Esophagus muscularis mucosa (tissue), 4 donors: ENCODE results near the gene SLC13A2. TPM values are rescaled to one million over a fixed set of nuclear protein-coding genes. Genes with fewer than 3 reads are reported as not detected.

Experiments used
- DNase-seq: peaks from one replicate; pipeline ENCODE4 v3.0.0-alpha.2; 2017; ENCODE audit errors: extremely low spot score
- H3K27ac ChIP-seq, 4 donors: fragments of 200-600 bp; sonication (generic); replicated peaks in 1 of 4; 1 replicate in 3 of 4; 2 replicates in 1 of 4; pipeline ENCODE4 v1.5.1; 2016 to 2019; ENCODE audit warnings: mild to moderate bottlenecking in 1 of 4
- H3K27me3 ChIP-seq, 4 donors: fragments of 200-600 bp; sonication (generic); one replicate each; pipeline versions ENCODE4 v1.5.1 to v1.6.0; 2016 to 2019
- H3K36me3 ChIP-seq, 4 donors: fragments of 200-600 bp; sonication (generic); one replicate each; pipeline ENCODE4 v1.5.1; 2016 to 2019
- H3K4me1 ChIP-seq, 4 donors: fragments of 200-600 bp; sonication (generic); one replicate each; pipeline ENCODE4 v1.5.1; 2016 to 2019
- H3K4me3 ChIP-seq, 4 donors: fragments of 200-600 bp; sonication (generic); 1 replicate in 2 of 4; 2 replicates in 2 of 4; pipeline ENCODE4 v1.5.1; 2016 to 2019; ENCODE audit warnings: mild to moderate bottlenecking in 4 of 4, moderate library complexity in 1 of 4
- H3K9me3 ChIP-seq, 4 donors: fragments of 200-600 bp; sonication (generic); 1 replicate in 3 of 4; 2 replicates in 1 of 4; pipeline ENCODE4 v1.5.1; 2016 to 2019
- EP300 ChIP-seq: sonication (generic); formaldehyde crosslinking; IDR thresholded peaks from one replicate; pipeline ENCODE4 v1.6.1; 2017; ENCODE audit warnings: antibody characterized with exemption
- POLR2A ChIP-seq: fragments of 450-650 bp; IDR thresholded peaks from one replicate; pipeline ENCODE4 v1.6.1; 2017; ENCODE audit warnings: antibody characterized with exemption, moderate library complexity, mild to moderate bottlenecking, low read depth
- POLR2AphosphoS5 ChIP-seq, 2 donors: sonication (generic); formaldehyde crosslinking; IDR thresholded peaks; one replicate each; pipeline ENCODE4 v1.6.1; 2017; ENCODE audit warnings: antibody characterized with exemption in 2 of 2
- WGBS: methylation state at CpG from one replicate; pipeline ENCODE4 v1.1.5; 2018; 5-methylcytosine and 5-hydroxymethylcytosine counted together
- intact Hi-C: fragments of 100-400 bp; cut with DNase I; formaldehyde crosslinking; loops from one replicate; pipeline ENCODE4 v1.15.1; 2023
- total RNA-seq, 4 donors: library from RNA; depleted of rRNA; stranded (reverse); fragments of >200 nt; gene quantifications; one replicate each; pipeline versions ENCODE4 v1.1.0 to v1.2.1, GENCODE V29; 2016
- TF ChIP-seq, protein P1 (sequence below), 3 experiments: fragments of 200-600 bp in 2 of 3; fragments of 450-650 bp in 1 of 3; sonication (generic) in 2 of 3; IDR thresholded peaks; one replicate each; pipeline ENCODE4 v1.5.1; 2017 to 2019; ENCODE audit warnings: antibody characterized with exemption in 3 of 3, mild to moderate bottlenecking in 2 of 3, moderate library complexity in 1 of 3

The SLC13A2 gene
- total RNA-seq, 4 donors from 2014 or later, result not detected

GRCh38 chr17:28505986-28506665 is 32.7 kb downstream of the SLC13A2 start, which contains the start of gene FOXN1:
FOXN1 (plus strand) TSS chr17:28506348; CDS start chr17:28523970, 17,622 bp downstream.
- TF ChIP-seq POLR2AphosphoS5 (IDR thresholded peaks at IDR 0.05) (no peak), EP300 (no peak), POLR2A (no peak)
- TF ChIP-seq, protein P1, sequence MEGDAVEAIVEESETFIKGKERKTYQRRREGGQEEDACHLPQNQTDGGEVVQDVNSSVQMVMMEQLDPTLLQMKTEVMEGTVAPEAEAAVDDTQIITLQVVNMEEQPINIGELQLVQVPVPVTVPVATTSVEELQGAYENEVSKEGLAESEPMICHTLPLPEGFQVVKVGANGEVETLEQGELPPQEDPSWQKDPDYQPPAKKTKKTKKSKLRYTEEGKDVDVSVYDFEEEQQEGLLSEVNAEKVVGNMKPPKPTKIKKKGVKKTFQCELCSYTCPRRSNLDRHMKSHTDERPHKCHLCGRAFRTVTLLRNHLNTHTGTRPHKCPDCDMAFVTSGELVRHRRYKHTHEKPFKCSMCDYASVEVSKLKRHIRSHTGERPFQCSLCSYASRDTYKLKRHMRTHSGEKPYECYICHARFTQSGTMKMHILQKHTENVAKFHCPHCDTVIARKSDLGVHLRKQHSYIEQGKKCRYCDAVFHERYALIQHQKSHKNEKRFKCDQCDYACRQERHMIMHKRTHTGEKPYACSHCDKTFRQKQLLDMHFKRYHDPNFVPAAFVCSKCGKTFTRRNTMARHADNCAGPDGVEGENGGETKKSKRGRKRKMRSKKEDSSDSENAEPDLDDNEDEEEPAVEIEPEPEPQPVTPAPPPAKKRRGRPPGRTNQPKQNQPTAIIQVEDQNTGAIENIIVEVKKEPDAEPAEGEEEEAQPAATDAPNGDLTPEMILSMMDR (IDR thresholded peaks at IDR 0.05), result no peak
- Histone ChIP-seq H3K4me3 (no peak within 1 kb of the TSS), H3K9me3 (no peaks in the 10 kb centered on the region), H3K27me3 (peaks cover 0 to 61% (median 2%) of the 10 kb centered on the region in 4 donors), H3K27ac (no peak within 1 kb of the TSS), H3K36me3 (no peaks in the 10 kb centered on the region), H3K4me1 (peaks cover 0 to 6% (median 2%) of the 10 kb centered on the region in 4 donors)
- 78% methylated on average over 19 of the region's 28 CpGs for WGBS
- no peak for DNase-seq
- intact Hi-C loops, result no loop called here

GRCh38 chr17:28506763-28507487 is 33.5 kb downstream of the SLC13A2 start:
- TF ChIP-seq POLR2AphosphoS5 (IDR thresholded peaks at IDR 0.05) (no peak), POLR2A (no peak), EP300 (no peak)
- TF ChIP-seq, protein P1 (IDR thresholded peaks at IDR 0.05), result no peak
- H3K9me3 ChIP-seq, result no peaks in the 10 kb centered on the region
- DNase-seq, result no peak
- peaks cover 0 to 69% (median 2%) of the 10 kb centered on the region in 4 donors for H3K27me3 ChIP-seq
- H3K4me3 ChIP-seq, result no peak overlapping the region
- 84% methylated on average over 9 of the region's 14 CpGs for WGBS
- intact Hi-C loops, result no loop called here
- no peak overlapping the region for H3K27ac ChIP-seq
- H3K36me3 ChIP-seq, result no peaks in the 10 kb centered on the region
- H3K4me1 ChIP-seq, result peaks cover 0 to 4% (median 0%) of the 10 kb centered on the region in 4 donors

- DNase-seq, result no peak
- no peaks in the 10 kb centered on the region for H3K36me3 ChIP-seq
- no peak for TF ChIP-seq EP300
- no peak for TF ChIP-seq POLR2A
- no peak for TF ChIP-seq POLR2AphosphoS5 (IDR thresholded peaks at IDR 0.05)
- TF ChIP-seq, protein P1 (IDR thresholded peaks at IDR 0.05), result no peak
- peaks cover 0 to 4% (median 0%) of the 10 kb centered on the region in 4 donors for H3K4me1 ChIP-seq
- H3K27ac ChIP-seq, result no peak overlapping the region
- 53% methylated on average over 10 of the region's 24 CpGs for WGBS
- intact Hi-C loops, result no loop called here
- H3K27me3 ChIP-seq, result peaks cover 0 to 76% (median 4%) of the 10 kb centered on the region in 4 donors
- H3K4me3 ChIP-seq, result no peak overlapping the region
- H3K9me3 ChIP-seq, result no peaks in the 10 kb centered on the region
These were observed 34.2 kb downstream of the SLC13A2 start for GRCh38 chr17:28507567-28508203.

- Histone ChIP-seq H3K27me3 (peaks cover 0 to 81% (median 4%) of the 10 kb centered on the region in 4 donors), H3K9me3 (no peaks in the 10 kb centered on the region), H3K36me3 (no peaks in the 10 kb centered on the region), H3K4me1 (peaks cover 0 to 4% (median 0%) of the 10 kb centered on the region in 4 donors), H3K4me3 (no peak overlapping the region), H3K27ac (no peak overlapping the region)
- TF ChIP-seq, protein P1 (IDR thresholded peaks at IDR 0.05), result no peak
- no peak for TF ChIP-seq POLR2AphosphoS5 (IDR thresholded peaks at IDR 0.05)
- no peak for TF ChIP-seq EP300
- no peak for TF ChIP-seq POLR2A
- WGBS, result 61% methylated on average over 10 of the region's 11 CpGs
- intact Hi-C loops, result no loop called here
- no peak for DNase-seq
These were observed 34.8 kb downstream of the SLC13A2 start for GRCh38 chr17:28508211-28508724.
